K562 (cell line): Measurements from ENCODE around the gene DYNLT5.

Source experiments
- ATF7 ChIP-seq: fragments of 450-650 bp; IDR thresholded peaks from 2 replicates; pipeline ENCODE4 v1.7.1; 2014; ENCODE audit warnings: mild to moderate bottlenecking, moderate library complexity
- BHLHE40 ChIP-seq: IDR thresholded peaks from 2 replicates; pipeline ENCODE4 v1.6.1; 2011; ENCODE audit warnings: low read length, improper control_type of control experiment
- NFYB ChIP-seq: IDR thresholded peaks from 2 replicates; pipeline ENCODE4 v1.6.1; 2011; ENCODE audit warnings: mild to moderate bottlenecking, moderate library complexity; ENCODE audit not compliant: insufficient read length; ENCODE audit errors: extremely low read depth
- SMARCC2 ChIP-seq: fragments of 450-650 bp; IDR thresholded peaks from 2 replicates; pipeline ENCODE4 v1.6.1; 2017; ENCODE audit warnings: antibody characterized with exemption, moderate library complexity, mild to moderate bottlenecking, low read depth
- ZNF766 ChIP-seq: fragments of 200-800 bp; sonication (Bioruptor generic); conservative IDR thresholded peaks from 2 replicates; pipeline ENCODE4 v1.6.1; 2016; ENCODE audit warnings: missing genetic modification characterization, missing compliant biosample characterization
- TF ChIP-seq, protein P1 (sequence below): fragments of 450-650 bp; IDR thresholded peaks from 2 replicates; pipeline ENCODE4 v1.6.1; 2016; ENCODE audit warnings: low read depth
- TF ChIP-seq, protein P2 (sequence below), 3 experiments: IDR thresholded peaks in 2 of 3; conservative IDR thresholded peaks in 1 of 3; 2 replicates each; pipeline ENCODE4 v1.5.1; 2011 to 2012; ENCODE audit warnings: low read length in 3 of 3, mild to moderate bottlenecking in 3 of 3, control low read depth in 2 of 3, improper control_type of control experiment in 1 of 3, inconsistent platforms in 1 of 3, low read depth in 1 of 3, mixed read lengths in 1 of 3, moderate library complexity in 1 of 3; ENCODE audit not compliant: insufficient read depth in 2 of 3

DNA sequence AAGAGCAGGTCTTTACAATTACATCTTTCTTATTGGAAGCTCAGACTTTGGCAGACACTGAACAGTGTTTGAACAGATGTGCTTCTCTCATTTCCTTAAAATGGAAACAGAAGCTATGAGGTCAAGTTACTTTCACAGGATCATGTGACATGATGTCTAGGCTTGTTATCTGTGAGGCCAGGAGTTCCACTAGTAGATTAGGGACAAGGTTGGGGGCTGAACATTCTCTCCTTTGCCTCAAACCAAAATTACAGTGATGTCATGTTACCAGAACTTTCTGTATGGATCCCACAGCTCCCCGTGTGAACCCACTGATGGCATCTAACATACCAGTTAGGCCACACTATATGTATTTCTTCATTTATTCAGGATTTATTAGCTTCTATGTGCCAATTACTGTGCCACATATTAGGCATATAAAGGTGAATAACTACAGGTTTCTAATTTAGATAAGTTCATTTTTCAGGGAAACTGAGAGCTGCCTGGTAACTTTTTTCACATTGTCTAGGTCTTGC, 6.0 kb downstream of the DYNLT5 start:
- no peak; the same call in 1 of the 2 replicates for TF ChIP-seq ZNF766
- TF ChIP-seq NFYB = no peak
- TF ChIP-seq BHLHE40 = peak; percentile 87
- TF ChIP-seq, protein P1, sequence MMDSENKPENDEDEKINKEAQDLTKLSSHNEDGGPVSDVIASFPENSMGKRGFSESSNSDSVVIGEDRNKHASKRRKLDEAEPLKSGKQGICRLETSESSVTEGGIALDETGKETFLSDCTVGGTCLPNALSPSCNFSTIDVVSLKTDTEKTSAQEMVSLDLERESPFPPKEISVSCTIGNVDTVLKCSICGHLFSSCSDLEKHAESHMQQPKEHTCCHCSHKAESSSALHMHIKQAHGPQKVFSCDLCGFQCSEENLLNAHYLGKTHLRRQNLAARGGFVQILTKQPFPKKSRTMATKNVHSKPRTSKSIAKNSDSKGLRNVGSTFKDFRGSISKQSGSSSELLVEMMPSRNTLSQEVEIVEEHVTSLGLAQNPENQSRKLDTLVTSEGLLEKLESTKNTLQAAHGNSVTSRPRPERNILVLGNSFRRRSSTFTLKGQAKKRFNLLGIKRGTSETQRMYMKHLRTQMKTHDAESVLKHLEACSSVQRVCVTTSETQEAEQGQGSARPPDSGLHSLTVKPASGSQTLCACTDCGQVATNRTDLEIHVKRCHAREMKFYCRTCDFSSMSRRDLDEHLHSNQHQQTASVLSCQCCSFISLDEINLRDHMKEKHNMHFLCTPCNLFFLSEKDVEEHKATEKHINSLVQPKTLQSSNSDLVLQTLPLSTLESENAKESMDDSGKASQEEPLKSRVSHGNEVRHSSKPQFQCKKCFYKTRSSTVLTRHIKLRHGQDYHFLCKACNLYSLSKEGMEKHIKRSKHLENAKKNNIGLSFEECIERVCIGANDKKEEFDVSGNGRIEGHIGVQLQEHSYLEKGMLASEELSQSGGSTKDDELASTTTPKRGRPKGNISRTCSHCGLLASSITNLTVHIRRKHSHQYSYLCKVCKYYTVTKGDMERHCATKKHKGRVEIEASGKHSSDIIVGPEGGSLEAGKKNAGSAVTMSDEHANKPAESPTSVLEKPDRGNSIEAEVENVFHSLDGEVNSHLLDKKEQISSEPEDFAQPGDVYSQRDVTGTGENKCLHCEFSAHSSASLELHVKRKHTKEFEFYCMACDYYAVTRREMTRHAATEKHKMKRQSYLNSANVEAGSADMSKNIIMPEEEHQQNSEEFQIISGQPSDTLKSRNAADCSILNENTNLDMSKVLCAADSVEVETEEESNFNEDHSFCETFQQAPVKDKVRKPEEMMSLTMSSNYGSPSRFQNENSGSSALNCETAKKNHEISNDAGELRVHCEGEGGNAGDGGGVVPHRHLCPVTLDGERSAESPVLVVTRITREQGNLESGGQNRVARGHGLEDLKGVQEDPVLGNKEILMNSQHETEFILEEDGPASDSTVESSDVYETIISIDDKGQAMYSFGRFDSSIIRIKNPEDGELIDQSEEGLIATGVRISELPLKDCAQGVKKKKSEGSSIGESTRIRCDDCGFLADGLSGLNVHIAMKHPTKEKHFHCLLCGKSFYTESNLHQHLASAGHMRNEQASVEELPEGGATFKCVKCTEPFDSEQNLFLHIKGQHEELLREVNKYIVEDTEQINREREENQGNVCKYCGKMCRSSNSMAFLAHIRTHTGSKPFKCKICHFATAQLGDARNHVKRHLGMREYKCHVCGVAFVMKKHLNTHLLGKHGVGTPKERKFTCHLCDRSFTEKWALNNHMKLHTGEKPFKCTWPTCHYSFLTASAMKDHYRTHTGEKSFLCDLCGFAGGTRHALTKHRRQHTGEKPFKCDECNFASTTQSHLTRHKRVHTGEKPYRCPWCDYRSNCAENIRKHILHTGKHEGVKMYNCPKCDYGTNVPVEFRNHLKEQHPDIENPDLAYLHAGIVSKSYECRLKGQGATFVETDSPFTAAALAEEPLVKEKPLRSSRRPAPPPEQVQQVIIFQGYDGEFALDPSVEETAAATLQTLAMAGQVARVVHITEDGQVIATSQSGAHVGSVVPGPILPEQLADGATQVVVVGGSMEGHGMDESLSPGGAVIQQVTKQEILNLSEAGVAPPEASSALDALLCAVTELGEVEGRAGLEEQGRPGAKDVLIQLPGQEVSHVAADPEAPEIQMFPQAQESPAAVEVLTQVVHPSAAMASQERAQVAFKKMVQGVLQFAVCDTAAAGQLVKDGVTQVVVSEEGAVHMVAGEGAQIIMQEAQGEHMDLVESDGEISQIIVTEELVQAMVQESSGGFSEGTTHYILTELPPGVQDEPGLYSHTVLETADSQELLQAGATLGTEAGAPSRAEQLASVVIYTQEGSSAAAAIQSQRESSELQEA = no peak
- TF ChIP-seq, protein P2, sequence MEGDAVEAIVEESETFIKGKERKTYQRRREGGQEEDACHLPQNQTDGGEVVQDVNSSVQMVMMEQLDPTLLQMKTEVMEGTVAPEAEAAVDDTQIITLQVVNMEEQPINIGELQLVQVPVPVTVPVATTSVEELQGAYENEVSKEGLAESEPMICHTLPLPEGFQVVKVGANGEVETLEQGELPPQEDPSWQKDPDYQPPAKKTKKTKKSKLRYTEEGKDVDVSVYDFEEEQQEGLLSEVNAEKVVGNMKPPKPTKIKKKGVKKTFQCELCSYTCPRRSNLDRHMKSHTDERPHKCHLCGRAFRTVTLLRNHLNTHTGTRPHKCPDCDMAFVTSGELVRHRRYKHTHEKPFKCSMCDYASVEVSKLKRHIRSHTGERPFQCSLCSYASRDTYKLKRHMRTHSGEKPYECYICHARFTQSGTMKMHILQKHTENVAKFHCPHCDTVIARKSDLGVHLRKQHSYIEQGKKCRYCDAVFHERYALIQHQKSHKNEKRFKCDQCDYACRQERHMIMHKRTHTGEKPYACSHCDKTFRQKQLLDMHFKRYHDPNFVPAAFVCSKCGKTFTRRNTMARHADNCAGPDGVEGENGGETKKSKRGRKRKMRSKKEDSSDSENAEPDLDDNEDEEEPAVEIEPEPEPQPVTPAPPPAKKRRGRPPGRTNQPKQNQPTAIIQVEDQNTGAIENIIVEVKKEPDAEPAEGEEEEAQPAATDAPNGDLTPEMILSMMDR (IDR thresholded peaks at IDR 0.05 in 2 of 3, conservative IDR thresholded peaks at IDR 0.05 in 1 of 3; ENCODE audit: insufficient read depth in 2 of 3, low read depth in 1 of 3, low read length in 3 of 3) = no peak
- peak; percentile 80 for TF ChIP-seq SMARCC2
- peak; percentile 97 for TF ChIP-seq ATF7
